GM18517 (cell line): ENCODE measurements around the gene ATP5F1D.

Experiments used
- ATAC-seq: cut with Tn5 transposase; IDR thresholded peaks from one replicate; pipeline ENCODE4 v1.9.1; 2021; ENCODE audit warnings: mild to moderate bottlenecking, moderate library complexity; ENCODE audit not compliant: unreplicated experiment

Gene ATP5F1D

GRCh38 chr19:1220477-1220930 is 21.0 kb upstream of the ATP5F1D start:
- ATAC-seq = no peak

GRCh38 chr19:1220976-1221903 is 20.3 kb upstream of the ATP5F1D start:
- no peak for ATAC-seq

GRCh38 chr19:1221904-1222255 is 19.7 kb upstream of the ATP5F1D start:
- no peak for ATAC-seq

DNA sequence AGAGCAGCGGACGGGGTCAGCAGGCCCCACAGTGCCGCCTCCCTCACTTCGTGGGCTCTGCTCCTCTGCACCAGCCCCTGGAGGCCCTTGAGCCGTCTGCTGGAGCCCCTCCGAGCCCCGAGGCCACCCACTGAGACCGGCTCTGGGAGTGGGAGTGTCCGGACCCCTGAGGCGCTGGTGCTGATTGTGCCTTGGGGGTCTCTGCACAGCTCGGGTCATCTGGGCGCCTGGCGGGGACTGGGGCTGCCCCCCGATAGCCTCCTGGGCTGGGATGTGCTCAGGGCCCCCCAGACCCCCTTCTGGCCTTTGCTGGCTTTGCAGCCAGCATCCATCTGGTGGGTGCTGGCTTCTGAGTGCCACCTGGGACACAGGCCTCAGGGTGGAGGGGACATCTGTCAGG is 19.2 kb upstream of the ATP5F1D start:
- no peak for ATAC-seq

DNA sequence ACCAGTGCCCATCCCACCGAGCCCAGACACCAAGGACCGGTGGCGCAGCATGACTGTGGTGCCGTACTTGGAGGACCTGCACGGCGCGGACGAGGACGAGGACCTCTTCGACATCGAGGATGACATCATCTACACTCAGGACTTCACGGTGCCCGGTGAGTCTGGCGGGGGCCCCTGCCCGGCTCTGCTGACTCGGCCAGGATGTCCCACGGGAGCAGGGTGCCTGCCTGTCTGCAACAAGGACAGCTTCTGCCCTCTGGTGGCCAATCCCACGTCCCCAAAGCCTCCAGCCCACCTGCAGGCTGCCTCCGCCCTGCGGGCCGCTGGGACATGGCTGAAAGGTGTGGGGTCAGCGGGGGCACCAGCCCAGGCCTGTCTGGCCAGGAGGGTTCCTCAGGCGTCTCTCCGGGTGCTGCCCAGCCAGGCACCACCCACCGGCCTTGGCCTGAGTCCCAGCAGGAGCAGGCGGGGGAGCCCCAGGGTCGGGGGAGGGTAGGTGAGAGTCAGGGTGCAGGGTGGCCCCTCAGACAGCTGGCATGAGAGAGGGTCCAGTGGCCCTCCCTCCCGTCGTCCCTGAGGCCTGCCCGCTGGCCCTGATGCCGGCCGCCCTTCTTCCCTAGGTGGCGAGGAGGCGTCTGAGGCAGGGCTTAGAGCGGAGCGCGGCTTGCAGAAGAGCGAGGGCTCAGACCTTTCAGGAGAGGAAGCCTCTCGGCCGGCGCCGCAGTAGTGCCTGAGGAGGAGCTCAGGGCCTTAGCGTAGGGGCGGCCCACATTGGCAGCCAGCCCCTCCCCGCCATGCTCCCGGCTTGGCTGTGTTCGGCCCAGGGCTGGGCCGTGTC is 18.3 kb upstream of the ATP5F1D start:
- no peak for ATAC-seq

DNA sequence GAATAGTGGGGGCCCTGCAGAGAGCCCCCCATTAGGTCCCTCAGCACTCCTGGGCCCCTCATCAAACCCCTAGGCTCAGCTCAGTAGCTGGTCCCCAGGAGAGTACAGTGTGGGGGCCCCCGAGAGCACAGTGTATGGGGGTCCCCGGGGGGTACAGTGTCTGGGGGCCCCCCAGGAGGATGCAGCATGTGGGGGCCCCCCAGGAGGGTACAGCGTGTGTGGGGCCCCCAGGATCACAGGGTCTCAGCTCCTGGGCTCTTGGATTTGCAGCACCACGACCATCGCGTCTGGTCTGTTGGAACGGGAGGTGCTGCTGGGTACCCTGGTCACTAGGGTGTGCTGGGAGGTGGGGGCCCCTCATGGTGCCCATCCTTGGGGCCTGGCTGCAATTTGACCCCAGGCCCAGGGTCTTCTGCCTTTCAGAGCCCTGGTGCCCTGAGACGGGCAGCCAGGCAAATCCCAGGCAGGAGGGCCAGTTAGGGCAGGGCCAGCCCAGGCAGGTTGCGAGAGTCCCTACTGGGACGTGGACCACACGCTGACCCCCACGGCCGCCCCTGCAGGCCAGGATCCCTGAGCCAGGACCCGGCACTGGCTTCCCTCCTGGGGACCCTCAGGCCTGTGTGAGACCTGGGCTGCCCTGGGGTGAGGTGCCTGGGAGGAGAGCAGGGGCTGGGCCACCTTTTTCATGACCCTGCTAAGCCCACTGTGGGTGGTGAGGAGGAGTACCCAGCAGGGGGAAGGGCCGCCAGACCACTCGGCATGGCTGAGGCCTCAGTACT is 17.3 kb upstream of the ATP5F1D start:
- ATAC-seq = no peak

GRCh38 chr19:1224847-1225246 is 16.7 kb upstream of the ATP5F1D start:
- ATAC-seq = no peak

DNA sequence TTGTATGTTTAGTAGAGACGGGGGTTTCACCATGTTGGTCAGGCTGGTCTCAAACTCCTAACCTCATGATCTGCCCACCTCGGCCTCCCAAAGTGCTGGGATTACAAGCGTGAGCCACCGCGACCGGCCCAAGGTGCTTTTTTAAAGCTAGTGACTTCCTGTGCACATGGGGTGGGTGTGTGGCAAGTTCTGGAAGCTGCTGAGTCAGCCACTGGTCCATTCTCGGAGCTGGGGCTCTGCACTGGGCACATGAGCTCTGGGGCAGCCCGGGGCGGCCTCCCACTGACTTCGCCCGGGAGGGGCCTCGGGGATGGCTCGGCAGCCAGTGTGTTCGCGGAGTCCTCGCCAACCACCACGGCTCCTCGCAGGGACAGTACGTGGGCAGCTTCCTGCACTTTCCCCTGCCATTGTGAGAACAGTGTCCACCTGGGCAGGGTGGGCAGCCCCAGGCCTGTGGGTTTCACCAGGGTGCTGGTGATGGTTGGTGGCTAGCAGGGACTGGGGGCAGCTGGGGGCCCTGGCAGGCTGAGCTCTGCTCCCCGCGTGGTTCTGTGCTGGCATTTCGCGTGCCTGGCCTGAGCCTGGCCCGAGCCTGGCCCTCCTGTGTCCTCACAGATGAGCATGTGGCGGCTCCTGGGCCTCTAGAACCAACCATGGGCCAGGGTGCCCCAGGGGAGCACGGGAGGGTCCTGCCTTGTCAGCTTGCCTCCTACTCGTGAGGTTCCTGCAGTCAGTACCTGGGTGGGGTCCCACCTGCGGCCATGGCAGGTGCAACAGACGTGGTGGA is 15.9 kb upstream of the ATP5F1D start:
- ATAC-seq = no peak

- ATAC-seq = no peak
These were observed 15.4 kb upstream of the ATP5F1D start for GRCh38 chr19:1226227-1226518.

- no peak for ATAC-seq
These were observed 14.8 kb upstream of the ATP5F1D start for GRCh38 chr19:1226522-1227303.

DNA sequence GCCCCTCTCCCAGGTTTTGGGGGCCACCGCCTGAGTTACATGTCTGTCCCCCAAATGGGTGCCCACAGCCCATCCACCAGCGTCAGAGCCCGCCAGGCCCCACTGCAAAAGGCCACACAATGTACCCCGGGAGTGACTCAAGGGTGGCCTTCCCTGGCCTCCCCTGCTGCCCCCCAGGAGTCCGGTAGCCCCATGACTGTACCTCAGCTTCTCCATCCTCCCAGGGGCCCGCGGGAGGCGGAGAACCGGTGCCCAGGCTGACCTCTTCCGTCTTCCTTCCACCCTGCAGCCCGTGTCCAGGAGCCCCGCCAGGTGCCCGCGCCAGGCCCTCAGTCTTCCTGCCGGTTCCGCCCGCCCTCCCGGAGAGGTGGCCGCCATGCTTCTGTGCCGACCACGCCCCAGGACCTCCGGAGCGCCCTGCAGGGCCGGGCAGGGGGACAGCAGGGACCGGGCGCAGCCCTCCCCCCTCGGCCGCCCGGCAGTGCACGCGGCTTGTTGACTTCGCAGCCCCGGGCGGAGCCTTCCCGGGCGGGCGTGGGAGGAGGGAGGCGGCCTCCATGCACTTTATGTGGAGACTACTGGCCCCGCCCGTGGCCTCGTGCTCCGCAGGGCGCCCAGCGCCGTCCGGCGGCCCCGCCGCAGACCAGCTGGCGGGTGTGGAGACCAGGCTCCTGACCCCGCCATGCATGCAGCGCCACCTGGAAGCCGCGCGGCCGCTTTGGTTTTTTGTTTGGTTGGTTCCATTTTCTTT is 14.1 kb upstream of the ATP5F1D start:
- ATAC-seq = no peak

- no peak for ATAC-seq
These were observed 13.2 kb upstream of the ATP5F1D start for GRCh38 chr19:1228161-1228957.

DNA sequence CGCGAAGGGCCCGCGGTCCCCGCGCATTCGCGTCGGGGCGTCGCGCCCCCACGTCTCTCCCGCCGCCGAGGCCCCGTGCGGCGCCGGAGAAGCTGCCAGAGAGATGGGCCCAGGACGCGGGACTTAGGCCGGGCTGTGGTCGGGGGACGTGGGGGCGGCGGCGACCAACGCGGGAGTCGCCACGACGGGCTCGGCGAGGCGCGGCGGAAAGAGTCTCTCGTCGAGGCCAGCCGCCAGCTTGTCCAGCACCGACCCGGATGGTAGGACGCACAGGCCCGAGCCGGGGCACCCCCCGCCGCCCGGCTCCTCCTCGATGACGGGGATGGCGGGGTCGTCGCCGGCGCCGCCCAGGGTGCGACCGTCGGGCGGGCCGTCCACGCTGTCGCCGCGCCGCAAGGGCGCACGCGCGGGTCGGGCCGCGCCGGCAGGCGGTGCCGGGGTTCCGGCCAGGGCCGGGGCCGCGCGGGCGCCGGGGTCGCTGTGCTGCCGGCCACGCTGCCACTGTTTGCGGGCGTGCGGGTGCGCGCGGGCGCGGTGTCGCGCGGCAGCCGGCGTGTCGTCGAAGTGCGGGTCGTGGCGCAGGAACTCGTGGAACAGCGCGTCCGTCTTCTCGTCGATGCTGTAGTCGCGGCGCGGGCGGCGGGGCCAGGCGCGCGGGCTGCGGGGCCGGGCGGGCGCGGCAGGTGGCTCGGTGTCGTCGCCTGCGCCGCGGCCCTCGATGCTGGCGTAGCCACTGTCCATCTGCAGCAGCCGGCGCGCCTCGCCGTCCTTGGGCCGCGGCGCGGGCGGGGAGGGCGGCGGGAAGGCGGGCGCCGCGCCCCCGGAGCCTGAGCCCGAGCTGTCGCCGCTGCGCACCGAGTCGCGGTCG is 12.3 kb upstream of the ATP5F1D start:
- no peak for ATAC-seq

DNA sequence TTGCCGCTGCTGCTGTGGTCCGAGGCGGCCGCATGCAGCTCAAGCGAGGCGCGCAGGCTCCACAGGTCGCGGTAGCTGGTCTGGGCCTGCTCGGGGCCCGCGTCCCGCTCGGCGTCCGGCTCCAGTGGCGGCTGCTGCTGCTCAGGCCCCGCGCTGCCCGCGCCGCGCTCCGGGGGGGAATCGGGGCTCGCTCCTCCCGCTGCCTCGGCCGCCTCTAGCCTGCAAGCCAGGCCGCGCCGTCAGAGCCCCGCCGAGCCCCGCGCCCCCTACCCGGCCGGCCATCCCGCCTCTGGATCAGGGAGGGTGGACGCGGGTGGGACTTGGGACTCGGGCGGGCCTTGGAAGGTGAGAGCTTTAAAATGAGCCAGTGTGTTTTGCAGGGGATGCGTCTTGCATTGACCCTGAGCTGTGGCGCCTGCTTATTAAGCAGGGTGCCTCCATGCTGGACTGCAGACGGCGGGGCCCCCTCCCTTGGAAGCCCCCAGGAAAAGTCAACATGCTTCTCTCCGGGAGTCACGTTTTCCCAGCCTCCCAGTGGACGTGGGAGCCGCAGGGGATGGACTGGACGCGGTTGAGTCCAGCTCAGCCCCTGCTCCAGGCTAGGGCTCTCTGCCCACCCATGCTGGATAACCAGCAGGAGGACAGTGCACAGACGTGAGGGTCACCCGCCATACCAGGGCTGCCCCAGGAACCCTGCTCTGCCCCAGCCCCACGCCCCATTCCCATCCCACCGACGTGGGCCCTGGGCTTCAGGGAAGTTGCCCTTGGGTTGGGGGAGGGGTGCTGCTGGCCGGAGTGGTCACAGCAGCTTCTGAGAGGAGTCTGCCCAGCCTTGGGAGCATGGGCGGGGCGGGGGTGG is 11.4 kb upstream of the ATP5F1D start:
- ATAC-seq = no peak

DNA sequence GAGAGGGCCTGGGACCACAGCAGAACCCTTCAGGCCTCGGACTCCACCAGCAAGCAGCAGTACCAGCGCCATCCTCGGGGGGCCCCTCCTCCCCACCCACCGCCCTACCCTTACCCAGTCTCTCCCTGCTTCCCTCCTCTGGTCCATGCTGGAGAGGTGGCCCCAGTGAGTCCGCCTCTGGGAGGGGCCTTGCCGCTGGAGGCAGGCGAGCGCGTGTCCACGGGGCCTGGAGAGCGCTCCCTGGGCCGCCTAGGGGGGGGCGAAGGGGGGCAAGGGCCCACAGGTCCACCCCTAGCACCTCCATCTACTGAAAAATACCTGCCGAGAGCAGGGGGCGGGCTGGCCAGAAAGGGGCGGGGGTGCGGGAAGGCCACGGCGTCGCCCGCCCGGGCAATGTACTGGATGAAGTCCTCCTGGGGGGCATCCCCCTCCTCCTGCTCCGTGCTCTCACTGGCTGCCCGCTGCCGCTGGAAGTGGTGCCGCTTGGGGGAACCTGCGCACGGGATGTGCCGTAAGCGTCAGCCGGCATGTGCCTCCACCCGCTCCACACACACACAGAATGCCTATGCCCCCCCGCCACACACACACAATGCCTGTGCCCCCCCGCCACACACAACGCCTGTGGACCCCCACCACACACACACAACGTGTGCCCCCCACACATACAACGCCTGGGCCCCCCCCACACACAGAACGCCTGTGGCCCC is 10.6 kb upstream of the ATP5F1D start:
- ATAC-seq = no peak
